MM.1S (cell line): ENCODE results near the gene RILPL1.

Source experiments
- DNase-seq: peaks from one replicate; pipeline ENCODE4 v3.0.0-alpha.2; 2015
- H2AFZ ChIP-seq: fragments of 300-600 bp; sonication (generic); 2 replicates; pipeline ENCODE4 v1.6.0; 2016; ENCODE audit warnings: antibody characterized with exemption, low read length
- H3F3A ChIP-seq: fragments of 300-600 bp; sonication (generic); 2 replicates; pipeline ENCODE4 v1.6.1; 2016; ENCODE audit warnings: mild to moderate bottlenecking, antibody characterized with exemption, low read length, moderate library complexity, mixed read lengths; ENCODE audit not compliant: insufficient read depth
- H3K27ac ChIP-seq: fragments of 300-600 bp; sonication (generic); 2 replicates; pipeline ENCODE4 v1.5.1; 2016; ENCODE audit warnings: mild to moderate bottlenecking, low read length
- H3K27me3 ChIP-seq: fragments of 300-600 bp; sonication (generic); replicated peaks from 2 replicates; pipeline ENCODE4 v1.6.0; 2016; ENCODE audit warnings: low read length; ENCODE audit not compliant: insufficient read depth
- H3K36me3 ChIP-seq: fragments of 300-600 bp; sonication (generic); replicated peaks from 2 replicates; pipeline ENCODE4 v1.6.1; 2016; ENCODE audit warnings: mild to moderate bottlenecking, low read length, mixed read lengths; ENCODE audit not compliant: insufficient read depth
- H3K4me1 ChIP-seq: fragments of 300-600 bp; sonication (generic); 2 replicates; pipeline ENCODE4 v1.6.1; 2016; ENCODE audit warnings: low read length, mixed read lengths
- H3K4me2 ChIP-seq: fragments of 300-600 bp; sonication (generic); 2 replicates; pipeline ENCODE4 v1.6.0; 2016; ENCODE audit warnings: low read depth, low read length
- H3K4me3 ChIP-seq: fragments of 300-600 bp; sonication (generic); 2 replicates; pipeline ENCODE4 v1.5.1; 2016; ENCODE audit warnings: low read length, mixed read lengths
- H3K79me2 ChIP-seq: fragments of 300-600 bp; sonication (generic); 2 replicates; pipeline ENCODE4 v1.6.1; 2016; ENCODE audit warnings: mixed run types, low read length, mixed read lengths
- H3K9ac ChIP-seq: fragments of 300-600 bp; sonication (generic); 2 replicates; pipeline ENCODE4 v1.6.1; 2016; ENCODE audit warnings: low read length, mixed read lengths
- H3K9me2 ChIP-seq: fragments of 300-600 bp; sonication (generic); replicated peaks from 2 replicates; pipeline ENCODE4 v1.6.1; 2016; ENCODE audit warnings: mild to moderate bottlenecking, low read length, mixed read lengths; ENCODE audit not compliant: insufficient read depth
- H3K9me3 ChIP-seq: fragments of 300-600 bp; sonication (generic); replicated peaks from 2 replicates; pipeline ENCODE4 v1.6.1; 2016; ENCODE audit warnings: mild to moderate bottlenecking, low read length, mixed read lengths; ENCODE audit not compliant: insufficient read depth
- H4K20me1 ChIP-seq: fragments of 300-600 bp; sonication (generic); 2 replicates; pipeline ENCODE4 v1.6.1; 2016; ENCODE audit warnings: mild to moderate bottlenecking, low read length, moderate library complexity, mixed read lengths; ENCODE audit not compliant: insufficient read depth
- CTCF ChIP-seq: fragments of 300-600 bp; sonication (generic); IDR thresholded peaks from 2 replicates; pipeline ENCODE4 v1.5.1; 2016; ENCODE audit warnings: antibody characterized with exemption, low read length, mixed read lengths
- EZH2 ChIP-seq: fragments of 300-600 bp; sonication (generic); optimal IDR thresholded peaks from 2 replicates; pipeline ENCODE3; 2017; ENCODE audit warnings: low read depth, mild to moderate bottlenecking, antibody characterized with exemption, low read length, mixed read lengths
- EZH2phosphoT487 ChIP-seq: fragments of 300-600 bp; sonication (generic); IDR thresholded peaks from 2 replicates; pipeline ENCODE4 v1.6.1; 2018; ENCODE audit warnings: antibody characterized with exemption, low read length

RILPL1 gene

GRCh38 chr12:123445388-123446332 lies 87.9 kb downstream of the RILPL1 start:
- no peaks in the 10 kb centered on the region for H3K36me3 ChIP-seq
- no peak for TF ChIP-seq CTCF
- no peak for TF ChIP-seq EZH2phosphoT487
- TF ChIP-seq EZH2, result no peak
- no peak overlapping the region for H3K4me3 ChIP-seq
- H3K9me3 ChIP-seq, result no peaks in the 10 kb centered on the region
- H2AFZ ChIP-seq, result no peak overlapping the region
- no peaks in the 10 kb centered on the region for H4K20me1 ChIP-seq
- H3F3A ChIP-seq, result peaks cover 7% of the 10 kb centered on the region
- no peaks in the 10 kb centered on the region for H3K27me3 ChIP-seq
- H3K27ac ChIP-seq, result no peak overlapping the region
- no peak overlapping the region for H3K4me2 ChIP-seq
- H3K9ac ChIP-seq, result no peak overlapping the region
- no peaks in the 10 kb centered on the region for H3K9me2 ChIP-seq
- H3K4me1 ChIP-seq, result no peaks in the 10 kb centered on the region
- no peaks in the 10 kb centered on the region for H3K79me2 ChIP-seq
- no peak for DNase-seq

- H4K20me1 ChIP-seq, result no peaks in the 10 kb centered on the region
- H3K9ac ChIP-seq, result no peak overlapping the region
- H3K27ac ChIP-seq, result no peak overlapping the region
- no peak overlapping the region for H3K4me2 ChIP-seq
- no peaks in the 10 kb centered on the region for H3K4me1 ChIP-seq
- no peaks in the 10 kb centered on the region for H3K27me3 ChIP-seq
- no peak overlapping the region for H3K4me3 ChIP-seq
- no peaks in the 10 kb centered on the region for H3K36me3 ChIP-seq
- no peak for TF ChIP-seq EZH2
- TF ChIP-seq CTCF, result no peak
- TF ChIP-seq EZH2phosphoT487, result no peak
- H3K9me2 ChIP-seq, result no peaks in the 10 kb centered on the region
- no peaks in the 10 kb centered on the region for H3K9me3 ChIP-seq
- peaks cover 7% of the 10 kb centered on the region for H3F3A ChIP-seq
- H3K79me2 ChIP-seq, result no peaks in the 10 kb centered on the region
- DNase-seq, result no peak
- no peak overlapping the region for H2AFZ ChIP-seq
These were observed 89.2 kb downstream of the RILPL1 start for GRCh38 chr12:123444092-123445026.

GRCh38 chr12:123442774-123443173 lies 90.7 kb downstream of the RILPL1 start:
- Histone ChIP-seq H3K27ac (no peak overlapping the region), H3K79me2 (no peaks in the 10 kb centered on the region), H3K4me2 (no peak overlapping the region), H3K27me3 (no peaks in the 10 kb centered on the region), H3K36me3 (no peaks in the 10 kb centered on the region), H3K4me1 (no peaks in the 10 kb centered on the region), H3K9ac (no peak overlapping the region), H3K9me3 (no peaks in the 10 kb centered on the region), H4K20me1 (no peaks in the 10 kb centered on the region), H3K4me3 (no peak overlapping the region), H2AFZ (no peak overlapping the region), H3F3A (peaks cover 7% of the 10 kb centered on the region), H3K9me2 (no peaks in the 10 kb centered on the region)
- DNase-seq, result no peak
- TF ChIP-seq EZH2phosphoT487 (no peak), EZH2 (no peak), CTCF (no peak)
